Measurements from ENCODE around the gene STAG3.

STAG3 gene

DNA sequence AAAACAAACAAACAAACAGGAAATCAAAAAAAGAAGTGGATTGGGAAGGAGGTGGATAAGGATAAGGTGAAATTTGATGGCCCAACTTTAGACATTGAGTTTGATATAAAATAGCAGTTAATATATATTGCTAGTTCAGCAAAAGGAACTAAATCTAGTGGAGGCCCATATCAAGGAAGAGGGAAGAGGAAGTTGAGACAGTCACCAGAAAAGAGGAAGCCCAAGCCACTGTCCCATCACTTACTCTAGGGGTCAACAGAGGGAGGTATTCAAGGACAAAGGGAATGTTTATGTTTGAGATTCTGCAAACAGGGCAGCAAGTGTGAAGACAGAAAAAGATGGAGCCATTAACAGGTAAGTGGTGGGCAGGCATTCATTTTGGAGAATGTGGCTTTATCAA is 25.3 kb upstream of the STAG3 start:
- H3K4me3 ChIP-seq (ENCODE audit: low read depth, low read length) = no peak overlapping the region
- DNase-seq (ENCODE audit: low read depth) = no peak
- TF ChIP-seq, protein P1, sequence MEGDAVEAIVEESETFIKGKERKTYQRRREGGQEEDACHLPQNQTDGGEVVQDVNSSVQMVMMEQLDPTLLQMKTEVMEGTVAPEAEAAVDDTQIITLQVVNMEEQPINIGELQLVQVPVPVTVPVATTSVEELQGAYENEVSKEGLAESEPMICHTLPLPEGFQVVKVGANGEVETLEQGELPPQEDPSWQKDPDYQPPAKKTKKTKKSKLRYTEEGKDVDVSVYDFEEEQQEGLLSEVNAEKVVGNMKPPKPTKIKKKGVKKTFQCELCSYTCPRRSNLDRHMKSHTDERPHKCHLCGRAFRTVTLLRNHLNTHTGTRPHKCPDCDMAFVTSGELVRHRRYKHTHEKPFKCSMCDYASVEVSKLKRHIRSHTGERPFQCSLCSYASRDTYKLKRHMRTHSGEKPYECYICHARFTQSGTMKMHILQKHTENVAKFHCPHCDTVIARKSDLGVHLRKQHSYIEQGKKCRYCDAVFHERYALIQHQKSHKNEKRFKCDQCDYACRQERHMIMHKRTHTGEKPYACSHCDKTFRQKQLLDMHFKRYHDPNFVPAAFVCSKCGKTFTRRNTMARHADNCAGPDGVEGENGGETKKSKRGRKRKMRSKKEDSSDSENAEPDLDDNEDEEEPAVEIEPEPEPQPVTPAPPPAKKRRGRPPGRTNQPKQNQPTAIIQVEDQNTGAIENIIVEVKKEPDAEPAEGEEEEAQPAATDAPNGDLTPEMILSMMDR (IDR thresholded peaks at IDR 0.05; ENCODE audit: low read depth, low read length, missing control alignments) = no peak

DNA sequence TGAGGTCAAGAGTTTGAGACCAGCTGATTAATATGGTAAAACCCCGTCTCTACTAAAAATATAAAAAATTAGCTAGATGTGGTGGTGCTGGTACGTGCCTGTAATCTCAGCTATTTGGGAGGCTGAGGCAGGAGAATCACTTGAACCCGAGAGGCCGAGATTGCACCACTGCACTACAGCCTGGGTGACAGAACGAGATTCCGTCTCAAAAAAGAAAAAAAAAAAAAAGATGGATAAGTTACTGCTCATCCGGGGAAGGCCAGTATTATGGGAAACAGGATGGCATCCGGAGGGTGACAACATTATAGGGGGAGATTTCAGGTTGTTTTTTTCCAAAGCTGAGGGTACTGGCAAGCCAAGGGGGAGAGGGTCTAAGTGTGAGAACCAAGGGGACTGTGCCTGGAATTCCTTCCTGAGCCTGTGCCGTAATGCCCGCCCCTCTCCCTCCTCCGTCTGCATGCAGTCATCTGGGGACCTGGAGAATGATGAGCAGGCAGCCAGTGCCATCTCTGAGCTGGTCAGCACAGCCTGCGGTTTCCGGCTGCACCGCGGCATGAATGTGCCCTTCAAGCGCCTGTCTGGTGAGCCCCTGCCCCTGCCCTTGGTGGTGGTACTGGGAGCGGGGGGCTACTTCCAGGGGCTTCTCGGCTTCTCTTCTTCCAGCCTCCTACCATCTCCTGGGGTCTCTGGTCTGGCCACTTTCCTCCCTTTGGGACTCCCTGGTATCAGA is 24.6 kb upstream of the STAG3 start:
- no peak for DNase-seq (ENCODE audit: low read depth)

DNA sequence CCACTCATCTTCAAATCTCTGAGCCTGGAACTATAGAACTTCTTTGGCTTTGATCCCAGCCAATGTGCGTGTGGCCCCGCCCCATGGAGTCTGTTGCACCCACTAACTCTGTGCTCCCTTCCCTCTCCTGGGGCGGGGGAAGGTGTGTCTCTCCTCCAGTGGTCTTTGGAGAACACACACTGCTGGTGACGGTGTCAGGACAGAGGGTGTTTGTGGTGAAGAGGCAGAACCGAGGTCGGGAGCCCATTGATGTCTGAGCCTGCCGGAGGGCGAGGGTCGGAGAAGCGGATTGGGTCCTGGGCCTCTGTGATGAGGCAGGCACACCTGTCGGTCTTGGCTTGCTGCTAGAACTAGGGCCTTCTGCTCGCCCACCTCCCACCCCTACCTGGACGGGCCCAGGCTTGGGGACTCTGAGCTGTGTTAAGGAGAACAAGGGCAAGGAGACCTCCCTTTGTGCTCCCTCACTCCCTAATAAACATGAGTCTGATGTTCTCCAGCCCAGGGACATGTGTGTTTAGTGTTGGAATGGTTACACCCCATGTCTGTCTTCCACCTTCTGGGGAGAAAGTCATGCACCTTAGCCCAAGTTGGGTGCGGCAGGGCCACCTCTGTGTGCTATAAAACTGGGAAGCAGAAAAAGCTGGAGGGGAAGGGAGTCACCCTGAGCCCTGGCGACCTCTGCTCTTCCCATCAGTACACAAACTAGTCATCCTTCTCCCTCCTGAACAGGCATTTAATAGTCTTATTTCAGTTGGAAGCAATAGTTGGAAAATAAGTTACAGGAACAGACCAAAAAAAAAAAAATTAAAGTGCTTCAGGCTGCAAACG is 23.8 kb upstream of the STAG3 start:
- DNase-seq (ENCODE audit: low read depth) = no peak
- no peak overlapping the region for H3K4me3 ChIP-seq (ENCODE audit: low read depth, low read length)
- TF ChIP-seq, protein P1 (IDR thresholded peaks at IDR 0.05; ENCODE audit: low read depth, low read length, missing control alignments) = no peak

More for the DNA sequence above, 24.6 kb upstream of the STAG3 start:
- TF ChIP-seq, protein P1 (IDR thresholded peaks at IDR 0.05; ENCODE audit: low read depth, low read length, missing control alignments) = no peak
- no peak overlapping the region for H3K4me3 ChIP-seq (ENCODE audit: low read depth, low read length)

GRCh38 chr7:100154651-100155491 is 22.8 kb upstream of the STAG3 start:
- no peak for DNase-seq (ENCODE audit: low read depth)
- H3K4me3 ChIP-seq (ENCODE audit: low read depth, low read length) = no peak overlapping the region
- TF ChIP-seq, protein P1 (IDR thresholded peaks at IDR 0.05; ENCODE audit: low read depth, low read length, missing control alignments) = no peak

DNA sequence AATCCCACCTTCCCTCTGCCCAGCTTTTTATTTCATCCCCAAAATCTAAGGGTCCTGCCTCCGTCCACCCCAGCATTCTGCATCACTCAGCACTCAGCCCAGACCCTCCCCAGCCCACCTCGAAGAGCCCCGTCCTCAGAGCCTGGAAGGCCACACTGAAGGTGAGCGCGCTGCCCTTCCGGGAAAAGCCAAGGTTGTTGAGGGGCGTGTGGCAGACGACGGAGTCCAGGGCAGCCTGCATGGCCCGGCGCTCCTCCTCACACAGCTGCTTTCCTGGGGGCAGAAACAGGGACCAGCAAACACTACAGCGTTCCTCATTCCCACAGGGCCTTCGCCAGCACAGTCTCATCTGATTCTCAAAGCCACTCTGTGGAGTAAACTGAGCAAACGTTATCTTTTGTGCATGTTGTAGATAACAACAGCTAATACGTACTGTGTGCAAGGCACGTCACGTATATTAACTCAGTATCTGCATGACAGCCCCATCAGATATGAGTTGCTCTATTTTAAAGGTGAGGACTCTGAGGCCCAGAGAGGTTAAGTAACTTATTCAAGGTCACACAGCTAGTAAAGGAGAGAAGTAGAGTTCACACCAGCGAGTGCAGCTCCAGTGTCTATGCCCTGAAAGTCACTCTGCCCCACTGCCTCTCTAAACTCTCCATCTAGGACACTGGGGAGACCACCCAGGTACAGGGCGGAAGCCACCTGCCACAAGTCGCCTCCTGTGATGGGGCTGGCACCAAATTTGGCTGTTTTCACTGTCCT is 22.0 kb upstream of the STAG3 start:
- TF ChIP-seq, protein P1 (IDR thresholded peaks at IDR 0.05; ENCODE audit: low read depth, low read length, missing control alignments) = no peak
- H3K4me3 ChIP-seq (ENCODE audit: low read depth, low read length) = no peak overlapping the region
- no peak for DNase-seq (ENCODE audit: low read depth)
